Posterior cingulate gyrus (tissue), 11 donors: ENCODE measurements around the gene ALCAM.

Experiments used
- DNase-seq, 10 donors: peaks; one replicate each; pipeline versions ENCODE4 v3.0.0 to v3.0.0-alpha.2; 2020 to 2021; ENCODE audit warnings: mixed read lengths in 3 of 10
- intact Hi-C: fragments of 100-400 bp; cut with DNase I; formaldehyde crosslinking; loops from one replicate; pipeline ENCODE4 v1.15.1; 2023

ALCAM gene

DNA sequence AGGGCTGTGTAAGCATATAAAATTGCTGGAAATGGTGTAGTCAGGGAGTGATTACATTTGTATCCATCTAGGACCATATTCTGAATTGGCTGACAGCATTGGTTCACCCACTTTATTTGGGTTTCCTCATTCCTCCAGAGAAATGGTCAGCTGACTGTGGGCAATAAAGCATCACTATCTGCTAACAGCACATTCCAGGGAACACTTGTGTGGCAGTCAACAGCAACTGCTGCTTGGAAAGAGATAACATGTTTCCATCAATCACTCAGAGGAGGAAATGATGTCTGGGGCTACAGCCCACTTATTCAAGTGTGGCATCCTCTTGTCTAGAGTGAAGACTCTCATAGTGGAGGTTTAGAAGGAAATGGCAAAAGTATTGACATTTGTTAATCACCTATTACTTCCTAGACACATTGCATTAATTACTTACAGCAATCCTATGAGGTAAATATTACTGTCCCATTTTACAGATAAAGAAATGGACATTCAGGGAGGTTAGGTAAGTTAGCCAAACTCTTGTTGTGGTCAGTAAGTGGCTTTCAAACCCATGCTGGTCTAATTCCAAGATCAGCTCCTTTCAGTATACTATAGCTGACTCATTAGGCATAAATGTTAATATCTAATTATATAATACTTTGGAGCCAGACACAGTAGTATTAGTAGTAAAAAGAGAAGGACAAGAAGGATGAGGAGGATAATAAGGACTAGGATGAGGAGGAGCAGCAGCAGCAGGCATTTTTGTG lies 247.8 kb downstream of the ALCAM start:
- intact Hi-C loops: no loop called here
- DNase-seq: no peak

- intact Hi-C loops: no loop called here
- no peak for DNase-seq
Measured at GRCh38 chr3:105615814-105616213, 249.1 kb downstream of the ALCAM start.

DNA sequence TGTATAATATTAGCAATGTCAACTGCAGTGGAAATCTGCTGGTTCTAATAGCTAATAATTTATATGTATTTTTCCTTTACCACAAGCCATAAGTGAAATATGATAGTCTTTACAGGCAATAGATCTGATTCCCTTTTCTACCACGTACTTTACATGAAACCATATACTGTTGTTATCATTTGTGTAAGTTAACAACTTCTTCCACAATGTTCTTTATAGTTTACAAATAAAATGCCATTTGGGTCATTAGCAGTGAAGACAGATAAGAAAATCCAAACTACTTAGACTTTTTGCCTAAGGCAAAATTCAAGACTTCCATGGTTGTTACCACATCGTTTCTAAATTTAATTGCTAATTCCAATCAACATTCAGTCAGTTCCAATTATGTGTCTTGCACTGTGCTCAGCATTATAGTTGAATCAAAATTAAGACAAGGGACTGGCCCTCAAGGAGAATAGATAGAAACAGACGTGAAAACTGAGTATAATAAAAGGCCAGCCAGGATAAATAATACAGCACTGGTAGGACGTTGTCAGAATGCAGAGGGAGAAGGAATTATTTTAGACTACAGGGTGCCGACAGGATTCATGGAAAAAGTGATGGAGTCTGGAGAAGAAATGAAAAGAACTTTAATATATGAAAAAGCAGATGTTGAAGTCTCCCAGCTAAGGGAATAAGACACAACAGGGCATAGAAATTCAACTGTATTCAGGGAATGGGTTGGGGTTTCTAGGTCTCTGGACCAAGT lies 249.8 kb downstream of the ALCAM start:
- intact Hi-C loops: no loop called here
- no peak for DNase-seq

GRCh38 chr3:105618556-105618955 lies 251.8 kb downstream of the ALCAM start:
- intact Hi-C loops: no loop called here
- no peak for DNase-seq

GRCh38 chr3:105619651-105620050 lies 252.9 kb downstream of the ALCAM start:
- no peak for DNase-seq
- intact Hi-C loops: no loop called here

DNA sequence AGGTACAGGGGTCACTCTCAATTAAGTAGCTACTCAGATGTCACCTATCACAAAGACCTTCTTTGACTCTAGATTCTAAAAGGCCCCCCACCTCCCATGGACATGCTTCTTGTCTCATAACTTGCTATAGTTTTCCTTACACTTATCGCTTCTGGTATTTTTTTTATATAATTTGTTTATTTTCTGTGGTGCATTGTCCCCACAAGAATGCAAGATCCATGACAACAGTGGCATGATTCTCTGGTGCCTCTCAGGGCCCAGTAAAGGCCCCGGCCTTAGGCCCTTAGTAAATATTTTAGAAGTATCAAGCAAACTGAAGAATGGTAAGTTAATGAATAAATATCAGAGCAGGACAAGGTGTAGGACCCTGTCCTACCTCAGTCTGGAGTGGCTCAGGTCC lies 253.5 kb downstream of the ALCAM start:
- no peak for DNase-seq
- intact Hi-C loops: no loop called here

- intact Hi-C loops: no loop called here
- DNase-seq: no peak
Measured at GRCh38 chr3:105622169-105622568, 255.5 kb downstream of the ALCAM start.
